ENCODE measurements around the gene TKTL1. TPM values are rescaled to one million over a fixed set of nuclear protein-coding genes. Genes with fewer than 3 reads are reported as not detected.
A peak's percentile ranks its signal among the peaks of the same experiment; 100 is the strongest.

TKTL1 gene
- total and polyA plus RNA-seq, 8 donors: not detected

DNA sequence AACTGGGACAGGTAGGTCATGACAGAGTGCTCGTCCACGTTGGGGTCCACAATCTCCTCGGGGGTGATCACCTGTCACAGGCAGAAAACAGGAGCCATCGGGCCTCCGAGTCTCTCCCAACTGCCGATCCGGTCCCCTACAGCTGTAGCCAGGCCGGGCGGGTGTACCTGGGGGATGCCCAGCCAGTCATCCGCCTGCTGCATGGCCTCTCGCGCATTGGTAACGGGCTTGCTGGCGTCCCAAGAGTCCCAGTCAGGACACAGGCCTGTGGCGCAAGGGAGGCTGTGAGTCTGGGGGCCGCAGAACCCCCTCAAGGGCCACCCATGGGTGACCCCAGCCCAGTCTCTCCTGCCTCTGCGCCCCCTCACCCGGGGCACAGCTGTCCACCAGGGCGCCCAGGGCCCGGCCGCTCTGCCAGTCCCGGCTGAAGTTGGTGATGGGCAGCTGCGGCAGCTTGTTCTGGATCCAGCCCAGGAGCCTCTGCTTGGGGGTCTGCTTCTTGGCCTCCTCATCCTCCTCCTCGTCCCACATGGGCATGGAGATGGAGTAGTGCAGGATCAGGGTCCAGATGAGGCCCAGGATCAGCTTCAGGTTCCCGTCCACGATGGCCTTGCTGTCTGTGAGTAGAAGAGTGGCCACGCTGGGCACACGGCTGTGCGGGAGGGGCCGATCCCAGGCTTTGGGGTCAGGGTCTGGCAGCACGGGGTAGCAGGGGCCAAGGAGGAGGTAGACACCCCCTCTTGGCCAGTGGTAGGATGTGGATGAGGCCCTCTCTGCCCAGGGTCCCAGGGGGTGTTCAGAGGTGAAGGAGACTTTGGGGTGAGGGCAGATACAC, 72.1 kb downstream of the TKTL1 start:
- Histone ChIP-seq H3K27me3 (no peaks in the 10 kb centered on the region), H3K9me3 (no peaks in the 10 kb centered on the region), H3K27ac (peak overlapping the region in 2 of 4 donors; percentile 72 to 81), H3K4me3 (no peak overlapping the region), H3K4me1 (no peaks in the 10 kb centered on the region), H3K36me3 (peaks cover 0 to 8% (median 0%) of the 10 kb centered on the region in 3 donors)
- DNase-seq (no peak), FAIRE-seq (no peak), ATAC-seq (no peak)
- WGBS, 2 donors: 90% methylated on average over 31 of the region's 31 CpGs
- TF ChIP-seq, protein P1, sequence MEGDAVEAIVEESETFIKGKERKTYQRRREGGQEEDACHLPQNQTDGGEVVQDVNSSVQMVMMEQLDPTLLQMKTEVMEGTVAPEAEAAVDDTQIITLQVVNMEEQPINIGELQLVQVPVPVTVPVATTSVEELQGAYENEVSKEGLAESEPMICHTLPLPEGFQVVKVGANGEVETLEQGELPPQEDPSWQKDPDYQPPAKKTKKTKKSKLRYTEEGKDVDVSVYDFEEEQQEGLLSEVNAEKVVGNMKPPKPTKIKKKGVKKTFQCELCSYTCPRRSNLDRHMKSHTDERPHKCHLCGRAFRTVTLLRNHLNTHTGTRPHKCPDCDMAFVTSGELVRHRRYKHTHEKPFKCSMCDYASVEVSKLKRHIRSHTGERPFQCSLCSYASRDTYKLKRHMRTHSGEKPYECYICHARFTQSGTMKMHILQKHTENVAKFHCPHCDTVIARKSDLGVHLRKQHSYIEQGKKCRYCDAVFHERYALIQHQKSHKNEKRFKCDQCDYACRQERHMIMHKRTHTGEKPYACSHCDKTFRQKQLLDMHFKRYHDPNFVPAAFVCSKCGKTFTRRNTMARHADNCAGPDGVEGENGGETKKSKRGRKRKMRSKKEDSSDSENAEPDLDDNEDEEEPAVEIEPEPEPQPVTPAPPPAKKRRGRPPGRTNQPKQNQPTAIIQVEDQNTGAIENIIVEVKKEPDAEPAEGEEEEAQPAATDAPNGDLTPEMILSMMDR (IDR thresholded peaks at IDR 0.05): no peak
- intact Hi-C loops (cut with DNase I): no loop called here

- Histone ChIP-seq H3K9me3 (no peaks in the 10 kb centered on the region), H3K4me3 (peak overlapping the region in 3 of 4 donors; percentile 7 to 55 (median 16)), H3K27ac (peak overlapping the region; percentile 39 to 81 (median 60)), H3K27me3 (no peaks in the 10 kb centered on the region), H3K4me1 (no peaks in the 10 kb centered on the region), H3K36me3 (peaks cover 0 to 8% (median 0%) of the 10 kb centered on the region in 3 donors)
- ATAC-seq (peak; percentile 13 to 39 (median 24)), DNase-seq (peak in 3 of 6 donors; percentile 45 to 61 (median 50)), FAIRE-seq (no peak)
- intact Hi-C loops (cut with DNase I): no loop called here
- 47 to 57% methylated on average over 15 of the region's 16 CpGs for WGBS, 2 donors
- TF ChIP-seq, protein P1 (IDR thresholded peaks at IDR 0.05): no peak
Measured at GRCh38 chrX:154368630-154369448, 73.2 kb downstream of the TKTL1 start.

DNA sequence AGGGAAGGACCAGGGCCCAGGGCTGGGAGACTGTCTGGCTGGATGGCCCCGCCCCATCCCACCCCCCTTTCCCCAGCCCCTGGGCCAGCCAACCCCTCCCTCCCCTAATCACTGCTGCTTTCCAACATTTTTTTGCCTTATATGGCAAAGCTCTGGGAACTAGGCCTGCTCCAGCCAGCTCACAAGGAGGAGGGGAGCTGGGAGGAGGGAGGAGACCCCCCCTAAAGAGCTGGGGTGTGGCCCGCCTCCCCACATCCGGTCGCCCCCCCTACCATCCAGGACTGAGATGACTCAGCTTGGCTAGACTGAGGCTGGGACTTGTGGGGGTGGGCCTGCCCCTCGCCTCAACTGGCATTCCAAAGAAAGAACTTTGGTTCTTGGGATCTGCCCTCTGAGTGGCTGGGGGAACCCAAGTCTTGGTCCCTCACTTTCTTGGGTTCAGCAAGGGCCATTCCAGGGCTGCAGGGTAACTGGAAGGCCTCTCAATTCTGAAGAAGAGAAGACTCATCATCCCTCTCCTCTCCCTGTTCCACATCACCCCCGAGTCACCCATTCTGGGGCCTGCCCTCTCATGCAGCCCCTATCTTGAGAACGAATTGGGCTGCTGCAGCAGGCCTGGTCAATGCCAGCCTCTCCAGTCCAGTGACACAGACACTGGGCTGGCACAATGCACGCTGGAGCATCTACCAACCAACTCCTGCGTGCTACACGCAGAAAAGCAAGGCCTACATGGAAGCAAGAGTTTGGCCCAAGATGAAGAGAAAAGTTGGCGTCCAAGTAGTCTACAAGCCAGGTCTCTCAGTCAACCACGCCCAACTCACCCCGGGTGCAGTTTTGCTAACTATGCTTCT, 74.1 kb downstream of the TKTL1 start:
- WGBS, 2 donors: 51 to 63% methylated on average over 11 to 13 of the region's 13 CpGs

More for the DNA sequence above, 74.1 kb downstream of the TKTL1 start:
- FAIRE-seq (no peak), DNase-seq (peak in 4 of 6 donors; percentile 50 to 65 (median 59)), ATAC-seq (peak; percentile 6 to 23 (median 18))
- intact Hi-C loops (cut with DNase I): no loop called here
- peak overlapping the region; percentile 42 to 81 (median 60) for H3K27ac ChIP-seq
- peaks cover 0 to under 1% (median 0%) of the 10 kb centered on the region in 3 donors for H3K4me1 ChIP-seq
- no peaks in the 10 kb centered on the region for H3K27me3 ChIP-seq
- H3K4me3 ChIP-seq: peak overlapping the region; percentile 22 to 55 (median 44)
- TF ChIP-seq, protein P1 (IDR thresholded peaks at IDR 0.05): no peak
- no peaks in the 10 kb centered on the region for H3K9me3 ChIP-seq
- peaks cover 0 to 8% (median 0%) of the 10 kb centered on the region in 3 donors for H3K36me3 ChIP-seq
